OCI-LY7 (cell line): ENCODE results near the gene NAA20. TPM values are rescaled to one million over a fixed set of nuclear protein-coding genes. Genes with fewer than 3 reads are reported as not detected.

Experiments
- BruUV-seq: library from RNA; stranded (reverse); fragments of 400-500 nt; replicated peaks from 2 replicates; lab custom pipeline; 2021; lab: Mats Ljungman, UMichigan
- CTCF ChIA-PET: fragments of 300-600 bp; sonication (Branson Sonifier 250); formaldehyde crosslinking; loops from one replicate; lab custom pipeline; 2022; ENCODE audit warnings: antibody characterized with exemption; ENCODE audit not compliant: unreplicated experiment; lab: Charles Lee
- POLR2A ChIA-PET: fragments of 300-600 bp; sonication (Branson Sonifier 250); formaldehyde crosslinking; loops from one replicate; lab custom pipeline; 2022; ENCODE audit warnings: antibody characterized with exemption; lab: Charles Lee
- DNase-seq: peaks from one replicate; pipeline ENCODE4 v3.0.0-alpha.2; 2015; ENCODE audit warnings: low spot score
- H2AFZ ChIP-seq: fragments of 200-600 bp; sonication (generic), shearing (Covaris generic); 2 replicates; pipeline ENCODE4 v1.6.1; 2014; ENCODE audit warnings: mild to moderate bottlenecking, antibody characterized with exemption, low read length, moderate library complexity
- H3K27ac ChIP-seq: fragments of 200-600 bp; sonication (generic); 2 replicates; pipeline ENCODE4 v1.5.1; 2014; ENCODE audit warnings: mixed run types, low read depth, mild to moderate bottlenecking, moderate library complexity, low read length, inconsistent platforms; ENCODE audit not compliant: poor library complexity, severe bottlenecking
- H3K36me3 ChIP-seq: fragments of 200-600 bp; sonication (generic); 2 replicates; pipeline ENCODE4 v1.6.1; 2014; ENCODE audit warnings: mild to moderate bottlenecking, antibody characterized with exemption, low read length, moderate library complexity, mixed read lengths; ENCODE audit not compliant: insufficient read depth
- H3K4me1 ChIP-seq: fragments of 200-600 bp; sonication (generic); 2 replicates; pipeline ENCODE4 v1.5.1; 2014; ENCODE audit warnings: mild to moderate bottlenecking, low read length; ENCODE audit not compliant: insufficient read depth, poor library complexity, severe bottlenecking
- H3K4me2 ChIP-seq: fragments of 200-600 bp; sonication (generic); 2 replicates; pipeline ENCODE4 v1.6.1; 2014; ENCODE audit warnings: mild to moderate bottlenecking, low read length
- H3K4me3 ChIP-seq: fragments of 200-600 bp; sonication (generic); 2 replicates; pipeline ENCODE4 v1.5.1; 2014; ENCODE audit warnings: mild to moderate bottlenecking, low read depth, low read length; ENCODE audit not compliant: poor library complexity, severe bottlenecking
- H3K79me2 ChIP-seq: fragments of 200-600 bp; sonication (generic); 2 replicates; pipeline ENCODE4 v1.6.1; 2016; ENCODE audit warnings: low read depth, mild to moderate bottlenecking, low read length, moderate library complexity, mixed read lengths; ENCODE audit not compliant: insufficient read depth
- H3K9me2 ChIP-seq: fragments of 200-600 bp; sonication (generic); 2 replicates; pipeline ENCODE4 v1.6.1; 2016; ENCODE audit warnings: mild to moderate bottlenecking, low read length, mixed read lengths; ENCODE audit not compliant: insufficient read depth
- H3K9me3 ChIP-seq: fragments of 200-600 bp; sonication (generic); 2 replicates; pipeline ENCODE4 v1.6.1; 2014; ENCODE audit warnings: mild to moderate bottlenecking, mixed run types, low read length, mixed read lengths
- H4K20me1 ChIP-seq: fragments of 200-600 bp; sonication (generic); 2 replicates; pipeline ENCODE4 v1.6.1; 2014; ENCODE audit warnings: mild to moderate bottlenecking, antibody characterized with exemption, low read length, moderate library complexity, mixed read lengths; ENCODE audit not compliant: insufficient read depth
- EZH2phosphoT487 ChIP-seq: fragments of 200-600 bp; sonication (generic); IDR thresholded peaks from 2 replicates; pipeline ENCODE4 v1.6.1; 2018; ENCODE audit warnings: low read depth, borderline replicate concordance, mild to moderate bottlenecking, mixed run types, antibody characterized with exemption, low read length, moderate library complexity, mixed read lengths
- intact Hi-C: fragments of 100-400 bp; cut with micrococcal nuclease; formaldehyde crosslinking; loops from one replicate; pipeline ENCODE4 v1.10.0; 2022; ENCODE audit not compliant: unreplicated experiment
- total RNA-seq, 2 experiments: library from RNA; depleted of rRNA in 1 of 2; stranded (reverse); fragments of >200 nt in 1 of 2; shearing (Covaris generic) in 1 of 2; gene quantifications; 2 replicates each; pipeline ENCODE4 v1.2.3, GENCODE V29; 2014 to 2022
- TF ChIP-seq, protein P1 (sequence below): fragments of 200-600 bp; sonication (generic); conservative IDR thresholded peaks from 2 replicates; pipeline ENCODE4 v1.5.1; 2014; ENCODE audit warnings: mild to moderate bottlenecking, antibody characterized with exemption, low read length, moderate library complexity, mixed read lengths

Gene NAA20
- total RNA-seq, 2 experiments from 2014 or later, result 37.5 to 62.4 TPM

DNA sequence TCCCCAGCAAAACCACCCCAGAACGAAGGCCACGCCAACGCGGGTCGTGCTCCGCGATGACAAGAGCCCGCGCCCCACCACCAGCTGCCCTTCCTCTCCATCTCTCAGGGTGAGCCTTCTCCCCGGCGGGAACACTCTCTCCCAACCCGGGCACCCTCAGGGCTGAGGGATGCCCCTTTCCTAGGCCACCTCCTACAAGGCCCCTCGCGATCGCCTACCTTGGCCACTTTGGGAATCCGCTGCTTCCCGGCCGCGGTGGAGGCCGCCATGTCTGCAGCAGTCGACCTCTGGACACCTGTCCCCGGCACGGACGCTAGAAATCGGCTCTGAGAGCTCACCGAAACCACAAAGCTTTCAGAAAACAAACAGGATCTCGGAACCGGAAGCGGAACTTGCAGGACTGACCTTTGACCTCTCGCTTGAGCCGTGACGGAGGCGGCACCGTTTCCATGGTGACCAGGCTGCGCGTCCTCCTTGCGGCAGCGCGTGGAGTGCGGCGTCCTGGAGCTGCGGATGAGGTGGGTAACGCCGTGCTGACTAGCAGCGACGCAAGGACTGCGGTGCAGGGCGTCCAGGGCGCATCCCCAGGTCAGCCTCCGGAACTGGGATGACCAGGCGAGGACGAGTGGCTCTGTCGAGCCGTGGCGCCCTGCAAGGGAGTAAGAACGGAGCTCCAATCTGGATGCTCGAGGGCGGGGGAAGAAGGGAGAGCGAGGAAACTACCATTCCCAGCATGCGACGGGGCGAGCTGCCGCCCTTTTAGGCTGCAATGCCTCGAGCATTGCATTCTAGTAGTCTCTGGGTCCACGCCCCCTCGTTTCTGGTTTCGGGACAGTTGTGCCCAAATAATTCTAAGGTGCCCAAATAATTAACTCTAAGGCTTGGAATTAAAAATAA is 35.2 kb downstream of the NAA20 start, which contains the start of the genes CFAP61 and CRNKL1:
TSS of gene CFAP61 (plus strand) at position 459 of the 897 bp plus-strand sequence. CDS start 4,122 bp downstream, outside the sequence.
TSS of gene CRNKL1 (minus strand) at position 393 of the 897 bp plus-strand sequence. CDS start at position 269, 124 bp downstream.
- Histone ChIP-seq H3K4me3 (peak within 1 kb of the TSS; percentile 98), H3K9me3 (no peaks in the 10 kb centered on the region), H3K4me1 (peaks cover 13% of the 10 kb centered on the region), H3K27ac (peak within 1 kb of the TSS; percentile 60), H3K9me2 (no peaks in the 10 kb centered on the region), H3K79me2 (peaks cover 19% of the 10 kb centered on the region), H2AFZ (peak within 1 kb of the TSS; percentile 99), H3K36me3 (peaks cover 30% of the 10 kb centered on the region), H4K20me1 (peaks cover 8% of the 10 kb centered on the region; the same call in 1 of the 2 replicates), H3K4me2 (peak within 1 kb of the TSS; percentile 69)
- intact Hi-C loops, result loop anchor here (1.0 kb wide), 1 partner anchor 35 kb away; the partner anchor contains the start of gene NAA20
- BruUV-seq, result no TSS peak
- ChIA-PET POLR2A (interaction anchor here (0.6 to 3.4 kb wide), 10 partner anchors 7 to 1545 kb away, joined by 3 to 23 read pairs (median 4); partner anchors contain the start of gene NAA20), CTCF (interaction anchor here (0.7 kb wide), 1 partner anchor 65 kb away, joined by 3 read pairs; no protein-coding TSS in a partner anchor)
- peak; percentile 98 for DNase-seq
- TF ChIP-seq EZH2phosphoT487, result no peak
- TF ChIP-seq, protein P1, sequence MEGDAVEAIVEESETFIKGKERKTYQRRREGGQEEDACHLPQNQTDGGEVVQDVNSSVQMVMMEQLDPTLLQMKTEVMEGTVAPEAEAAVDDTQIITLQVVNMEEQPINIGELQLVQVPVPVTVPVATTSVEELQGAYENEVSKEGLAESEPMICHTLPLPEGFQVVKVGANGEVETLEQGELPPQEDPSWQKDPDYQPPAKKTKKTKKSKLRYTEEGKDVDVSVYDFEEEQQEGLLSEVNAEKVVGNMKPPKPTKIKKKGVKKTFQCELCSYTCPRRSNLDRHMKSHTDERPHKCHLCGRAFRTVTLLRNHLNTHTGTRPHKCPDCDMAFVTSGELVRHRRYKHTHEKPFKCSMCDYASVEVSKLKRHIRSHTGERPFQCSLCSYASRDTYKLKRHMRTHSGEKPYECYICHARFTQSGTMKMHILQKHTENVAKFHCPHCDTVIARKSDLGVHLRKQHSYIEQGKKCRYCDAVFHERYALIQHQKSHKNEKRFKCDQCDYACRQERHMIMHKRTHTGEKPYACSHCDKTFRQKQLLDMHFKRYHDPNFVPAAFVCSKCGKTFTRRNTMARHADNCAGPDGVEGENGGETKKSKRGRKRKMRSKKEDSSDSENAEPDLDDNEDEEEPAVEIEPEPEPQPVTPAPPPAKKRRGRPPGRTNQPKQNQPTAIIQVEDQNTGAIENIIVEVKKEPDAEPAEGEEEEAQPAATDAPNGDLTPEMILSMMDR, result no peak

- BruUV-seq, result no TSS peak
- CTCF ChIA-PET, result no interaction called here
- peak overlapping the region; percentile 18; the same call in 1 of the 2 replicates for H2AFZ ChIP-seq
- H3K9me3 ChIP-seq, result no peaks in the 10 kb centered on the region
- peak; percentile 19 for DNase-seq
- no peak overlapping the region for H3K27ac ChIP-seq
- H3K4me3 ChIP-seq, result no peak overlapping the region
- TF ChIP-seq, protein P1, result no peak
- TF ChIP-seq EZH2phosphoT487, result no peak
- no peaks in the 10 kb centered on the region for H4K20me1 ChIP-seq
- no peaks in the 10 kb centered on the region for H3K79me2 ChIP-seq
- no peak overlapping the region for H3K4me2 ChIP-seq
- H3K4me1 ChIP-seq, result no peaks in the 10 kb centered on the region
- intact Hi-C loops, result no loop called here
- no peaks in the 10 kb centered on the region for H3K9me2 ChIP-seq
- POLR2A ChIA-PET, result interaction anchor here (0.6 kb wide), 1 partner anchor 365 kb away, joined by 3 read pairs; no protein-coding TSS in a partner anchor
- H3K36me3 ChIP-seq, result no peaks in the 10 kb centered on the region
These were observed 43.3 kb downstream of the NAA20 start for GRCh38 chr20:20060234-20060998.
